HepG2 (cell line): ENCODE results near the gene PRSS36. TPM values are rescaled to one million over a fixed set of nuclear protein-coding genes. Genes with fewer than 3 reads are reported as not detected.
A peak's percentile ranks its signal among the peaks of the same experiment; 100 is the strongest.
"Not testable (repeated sequence)": the region's sequence is repeated elsewhere in the genome, so short reads cannot be mapped to it uniquely, and the experiment has no call there.

ENCODE experiments used
- ATAC-seq: fragments of 200-7000 bp; cut with Tn5 transposase; 3 replicates; pipeline ENCODE4 v1.9.1; 2020; ENCODE audit warnings: mild to moderate bottlenecking, moderate library complexity
- BruUV-seq: library from RNA; stranded (reverse); fragments of 400-500 nt; replicated peaks from 2 replicates; lab custom pipeline; 2021; lab: Mats Ljungman, UMichigan
- CTCF ChIA-PET: fragments of 300-600 bp; formaldehyde crosslinking; extraction: SDS; loops from one replicate; lab custom pipeline; 2021; ENCODE audit warnings: low total read pairs, inconsistent platforms, low intra/inter-chr PET ratio; lab: Yijun Ruan, JAX
- POLR2A ChIA-PET: fragments of 350-600 bp; sonication (Branson Sonifier 250); formaldehyde crosslinking; loops from one replicate; lab custom pipeline; 2020; ENCODE audit warnings: antibody characterized with exemption, inconsistent platforms; lab: Yijun Ruan, JAX
- DNase-seq: peaks from one replicate; pipeline ENCODE4 v3.0.0-alpha.2; 2015; ENCODE audit warnings: low spot score
- FAIRE-seq: peaks from 3 replicates; lab custom pipeline; 2011; peaks lifted over from hg19 to GRCh38; lab: Jason Lieb, UNC
- H2AFZ ChIP-seq: one replicate; pipeline ENCODE4 v1.6.1; 2011; ENCODE audit warnings: low read length, inconsistent platforms
- H3K27ac ChIP-seq: fragments of 300-600 bp; 3 replicates; pipeline ENCODE4 v1.8.0; 2011; ENCODE audit warnings: mixed run types, mild to moderate bottlenecking, mixed read lengths, low read length, inconsistent platforms; ENCODE audit not compliant: insufficient read depth; ENCODE audit errors: extremely low read length
- H3K27me3 ChIP-seq, 2 experiments: fragments of 200-600 bp in 1 of 2; 2 replicates in 1 of 2; 3 replicates in 1 of 2; pipeline versions ENCODE4 v1.6.0 to v1.8.0; 2011; ENCODE audit warnings: low read length in 2 of 2, mild to moderate bottlenecking in 2 of 2, moderate library complexity in 2 of 2, inconsistent platforms in 1 of 2; ENCODE audit not compliant: insufficient read depth in 2 of 2, control insufficient read depth in 1 of 2
- H3K36me3 ChIP-seq, 2 experiments: fragments of 200-600 bp in 1 of 2; replicated peaks in 1 of 2; 2 replicates in 1 of 2; 3 replicates in 1 of 2; pipeline versions ENCODE4 v1.5.1 to v1.8.0; 2011; ENCODE audit warnings: low read length in 2 of 2, inconsistent platforms in 1 of 2; ENCODE audit not compliant: insufficient read depth in 2 of 2, control insufficient read depth in 1 of 2
- H3K4me1 ChIP-seq: 2 replicates; pipeline ENCODE4 v1.5.1; 2012; ENCODE audit warnings: low read length, inconsistent platforms; ENCODE audit not compliant: insufficient read depth
- H3K4me2 ChIP-seq: 2 replicates; pipeline ENCODE4 v1.6.0; 2011; ENCODE audit warnings: low read depth, low read length, inconsistent platforms
- H3K4me3 ChIP-seq, 3 experiments: fragments of 200-600 bp in 1 of 3; sonication (generic), shearing (Covaris generic) in 1 of 3; replicated peaks in 1 of 3; 2 replicates each; pipeline ENCODE4 v1.5.1; 2011 to 2016; ENCODE audit warnings: low read length in 3 of 3, inconsistent platforms in 2 of 3, low read depth in 2 of 3, mild to moderate bottlenecking in 2 of 3, control low read depth in 1 of 3, mixed read lengths in 1 of 3; ENCODE audit not compliant: insufficient read depth in 1 of 3
- H3K79me2 ChIP-seq: one replicate; pipeline ENCODE4 v1.6.1; 2011; ENCODE audit warnings: low read length, inconsistent platforms; ENCODE audit not compliant: insufficient read depth
- H3K9ac ChIP-seq: 2 replicates; pipeline ENCODE4 v1.6.0; 2011; ENCODE audit warnings: mild to moderate bottlenecking, low read depth, low read length, inconsistent platforms; ENCODE audit not compliant: insufficient read depth
- H3K9me3 ChIP-seq: 2 replicates; pipeline ENCODE4 v1.5.1; 2012; ENCODE audit warnings: mild to moderate bottlenecking, low read length
- H4K20me1 ChIP-seq: 2 replicates; pipeline ENCODE4 v1.6.0; 2011; ENCODE audit warnings: inconsistent platforms, mild to moderate bottlenecking, low read length, moderate library complexity; ENCODE audit not compliant: insufficient read depth
- CHD4 ChIP-seq: fragments of 200-600 bp; sonication (generic); IDR thresholded peaks from 2 replicates; pipeline ENCODE4 v1.7.0; 2017; ENCODE audit warnings: mild to moderate bottlenecking, low read length, borderline replicate concordance
- NFATC3 ChIP-seq: sonication (generic); formaldehyde crosslinking; IDR thresholded peaks from 2 replicates; pipeline ENCODE4 v1.5.1; 2020; ENCODE audit warnings: mild to moderate bottlenecking, missing genetic modification reagents
- PAWR ChIP-seq: sonication (generic); formaldehyde crosslinking; IDR thresholded peaks from 2 replicates; pipeline ENCODE4 v1.4.0; 2020; ENCODE audit warnings: missing genetic modification reagents, mild to moderate bottlenecking, borderline replicate concordance
- SPEN ChIP-seq: sonication (generic); formaldehyde crosslinking; IDR thresholded peaks from 2 replicates; pipeline ENCODE4 v1.5.1; 2020; ENCODE audit warnings: low read depth, mild to moderate bottlenecking, missing genetic modification reagents
- ZNF121 ChIP-seq: sonication (generic); formaldehyde crosslinking; IDR thresholded peaks from 2 replicates; pipeline ENCODE4 v1.5.0; 2020; ENCODE audit warnings: mild to moderate bottlenecking, missing genetic modification reagents
- ZNF136 ChIP-seq: sonication (generic); formaldehyde crosslinking; IDR thresholded peaks from 2 replicates; pipeline ENCODE4 v1.8.1; 2022; ENCODE audit warnings: low read depth, mild to moderate bottlenecking, moderate library complexity, missing genetic modification reagents
- ZNF44 ChIP-seq: sonication (generic); formaldehyde crosslinking; IDR thresholded peaks from 2 replicates; pipeline ENCODE4 v1.5.1; 2020; ENCODE audit warnings: mild to moderate bottlenecking, missing genetic modification reagents
- ZNF460 ChIP-seq: sonication (generic); formaldehyde crosslinking; IDR thresholded peaks from 2 replicates; pipeline ENCODE4 v1.5.1; 2020; ENCODE audit warnings: missing genetic modification reagents, mild to moderate bottlenecking, borderline replicate concordance
- ZNF501 ChIP-seq: sonication (generic); formaldehyde crosslinking; IDR thresholded peaks from 2 replicates; pipeline ENCODE4 v1.5.1; 2020; ENCODE audit warnings: mild to moderate bottlenecking, moderate library complexity, missing genetic modification reagents
- ZNF616 ChIP-seq: sonication (generic); formaldehyde crosslinking; IDR thresholded peaks from 2 replicates; pipeline ENCODE4 v1.5.0; 2020; ENCODE audit warnings: low read depth, mild to moderate bottlenecking, missing genetic modification reagents
- ZNF816 ChIP-seq: sonication (generic); formaldehyde crosslinking; IDR thresholded peaks from 2 replicates; pipeline ENCODE4 v1.8.0; 2022; ENCODE audit warnings: missing genetic modification reagents, mild to moderate bottlenecking, borderline replicate concordance
- WGBS: methylation state at CpG from one replicate; pipeline ENCODE4 v1.1.6; 2017; ENCODE audit warnings: low lambda C conversion rate; 5-methylcytosine and 5-hydroxymethylcytosine counted together
- in situ Hi-C: cut with HindIII; loops from 2 replicates; pipeline ENCODE4 v1.10.0; 2017; ENCODE audit warnings: low pct_unique_long_range_greater_than_20kb; ENCODE audit not compliant: extremely low pct_ligation_motif_present
- intact Hi-C: fragments of 100-400 bp; cut with micrococcal nuclease; formaldehyde crosslinking; loops from one replicate; pipeline ENCODE4 v1.10.0; 2022; ENCODE audit not compliant: unreplicated experiment
- polyA plus RNA-seq, 8 experiments: library from polyadenylated mRNA; depleted of rRNA in 3 of 8; stranded (reverse) in 7 of 8; unstranded in 1 of 8; fragments of >200 nt; fragmentation: Illumina TruSeq in 4 of 8; extraction: Trizol in 4 of 8; gene quantifications; 2 replicates each; pipeline versions ENCODE4 v1.2.1 to v1.2.3, GENCODE V29; 2011 to 2016; ENCODE audit warnings: low read depth in 4 of 8, missing spikeins in 1 of 8, mixed read lengths in 1 of 8; ENCODE audit not compliant: insufficient read depth in 1 of 8
- total RNA-seq, 5 experiments: library from RNA; depleted of rRNA; stranded (reverse); fragments of >200 nt; fragmentation: Illumina TruSeq; extraction: Trizol; gene quantifications; 2 replicates each; pipeline ENCODE4 v1.2.3, GENCODE V29; 2016; ENCODE audit warnings: low read depth in 1 of 5
- TF ChIP-seq, protein P1 (sequence below): sonication (generic); formaldehyde crosslinking; IDR thresholded peaks from 2 replicates; pipeline ENCODE4 v1.4.0; 2020; ENCODE audit warnings: missing genetic modification reagents, borderline replicate concordance
- TF ChIP-seq, protein P2 (sequence below): sonication (generic); formaldehyde crosslinking; IDR thresholded peaks from 2 replicates; pipeline ENCODE4 v1.5.0; 2020; ENCODE audit warnings: missing genetic modification reagents, mild to moderate bottlenecking, borderline replicate concordance
- TF ChIP-seq, protein P3 (sequence below): sonication (generic); formaldehyde crosslinking; IDR thresholded peaks from 2 replicates; pipeline ENCODE4 v1.5.1; 2020; ENCODE audit warnings: mild to moderate bottlenecking, moderate library complexity, missing genetic modification reagents

The PRSS36 gene
- total and polyA plus RNA-seq, 2 of the 13 experiments (the other 11 are each of a cell fraction or from before 2014, with no cell fraction given): 1.5 to 2.1 TPM

DNA sequence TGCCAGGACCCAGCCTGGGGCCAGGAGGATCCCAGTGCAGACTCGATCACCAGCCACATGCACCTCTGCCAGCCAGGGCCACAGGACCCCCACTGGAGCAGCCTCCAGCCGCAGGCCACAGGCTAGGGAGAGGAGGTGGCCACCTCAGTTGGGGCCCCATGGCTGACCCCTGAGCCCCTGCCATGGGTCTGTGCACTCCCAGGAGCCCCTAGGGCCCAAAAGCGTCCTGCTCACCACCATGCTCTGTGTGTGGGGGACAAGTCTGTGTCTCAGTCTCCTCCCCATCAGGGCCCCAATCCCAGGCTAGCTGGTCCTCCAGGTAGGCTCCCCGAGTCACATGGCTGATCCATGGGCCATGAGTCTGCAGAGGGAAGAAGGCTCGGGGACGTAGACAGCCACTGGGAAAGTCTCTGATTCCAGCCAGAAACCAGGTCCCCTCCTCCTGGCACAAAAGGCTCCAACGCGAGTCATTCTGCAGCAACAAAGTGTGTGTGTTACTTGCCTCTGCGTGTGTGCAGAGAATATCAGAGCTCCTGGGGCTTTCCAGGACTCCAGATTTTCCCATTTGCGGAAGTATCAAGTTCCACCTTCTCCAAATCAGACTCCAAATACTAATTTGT, 8.3 kb downstream of the PRSS36 start (continued):
- TF ChIP-seq, protein P1, sequence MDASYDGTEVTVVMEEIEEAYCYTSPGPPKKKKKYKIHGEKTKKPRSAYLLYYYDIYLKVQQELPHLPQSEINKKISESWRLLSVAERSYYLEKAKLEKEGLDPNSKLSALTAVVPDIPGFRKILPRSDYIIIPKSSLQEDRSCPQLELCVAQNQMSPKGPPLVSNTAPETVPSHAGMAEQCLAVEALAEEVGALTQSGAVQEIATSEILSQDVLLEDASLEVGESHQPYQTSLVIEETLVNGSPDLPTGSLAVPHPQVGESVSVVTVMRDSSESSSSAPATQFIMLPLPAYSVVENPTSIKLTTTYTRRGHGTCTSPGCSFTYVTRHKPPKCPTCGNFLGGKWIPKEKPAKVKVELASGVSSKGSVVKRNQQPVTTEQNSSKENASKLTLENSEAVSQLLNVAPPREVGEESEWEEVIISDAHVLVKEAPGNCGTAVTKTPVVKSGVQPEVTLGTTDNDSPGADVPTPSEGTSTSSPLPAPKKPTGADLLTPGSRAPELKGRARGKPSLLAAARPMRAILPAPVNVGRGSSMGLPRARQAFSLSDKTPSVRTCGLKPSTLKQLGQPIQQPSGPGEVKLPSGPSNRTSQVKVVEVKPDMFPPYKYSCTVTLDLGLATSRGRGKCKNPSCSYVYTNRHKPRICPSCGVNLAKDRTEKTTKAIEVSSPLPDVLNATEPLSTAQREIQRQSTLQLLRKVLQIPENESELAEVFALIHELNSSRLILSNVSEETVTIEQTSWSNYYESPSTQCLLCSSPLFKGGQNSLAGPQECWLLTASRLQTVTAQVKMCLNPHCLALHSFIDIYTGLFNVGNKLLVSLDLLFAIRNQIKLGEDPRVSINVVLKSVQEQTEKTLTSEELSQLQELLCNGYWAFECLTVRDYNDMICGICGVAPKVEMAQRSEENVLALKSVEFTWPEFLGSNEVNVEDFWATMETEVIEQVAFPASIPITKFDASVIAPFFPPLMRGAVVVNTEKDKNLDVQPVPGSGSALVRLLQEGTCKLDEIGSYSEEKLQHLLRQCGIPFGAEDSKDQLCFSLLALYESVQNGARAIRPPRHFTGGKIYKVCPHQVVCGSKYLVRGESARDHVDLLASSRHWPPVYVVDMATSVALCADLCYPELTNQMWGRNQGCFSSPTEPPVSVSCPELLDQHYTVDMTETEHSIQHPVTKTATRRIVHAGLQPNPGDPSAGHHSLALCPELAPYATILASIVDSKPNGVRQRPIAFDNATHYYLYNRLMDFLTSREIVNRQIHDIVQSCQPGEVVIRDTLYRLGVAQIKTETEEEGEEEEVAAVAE: peak; percentile 48; the same call in 1 of the 2 replicates
- TF ChIP-seq, all 625 proteins: peak for 69

DNA sequence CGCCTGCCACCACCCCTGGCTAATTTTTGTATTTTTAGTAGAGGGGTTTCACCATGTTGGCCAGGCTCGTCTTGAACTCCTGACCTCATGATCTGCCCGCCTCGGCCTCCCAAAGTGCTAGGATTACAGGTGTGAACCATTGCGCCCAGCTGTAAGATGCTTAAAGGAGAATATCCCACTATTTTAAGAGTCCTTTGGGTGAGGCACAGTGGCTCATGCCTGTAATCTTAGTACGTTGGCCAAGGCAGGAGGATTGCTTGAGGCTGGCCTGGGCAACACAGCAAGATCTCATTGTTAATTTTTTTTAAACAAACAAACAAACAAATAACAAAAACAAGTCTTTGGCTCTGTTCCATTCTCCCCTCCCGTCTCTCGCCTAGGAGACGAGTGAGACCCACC, 8.8 kb downstream of the PRSS36 start:
- H3K79me2 ChIP-seq, H3K36me3 ChIP-seq, BruUV-seq, CTCF ChIA-PET, H3K27me3 ChIP-seq, FAIRE-seq, H3K9me3 ChIP-seq, H2AFZ ChIP-seq, ATAC-seq, H4K20me1 ChIP-seq, DNase-seq, in situ Hi-C loops: not testable (repeated sequence)
- Histone ChIP-seq H3K4me1 (peaks cover 70% of the 10 kb centered on the region), H3K27ac (peak overlapping the region; percentile 80), H3K4me3 (peak overlapping the region; percentile 28 to 77 (median 64)), H3K9ac (peak overlapping the region; percentile 67), H3K4me2 (peak overlapping the region; percentile 91)
- intact Hi-C loops: loop anchor here (5.0 to 10.0 kb wide), 2 partner anchors 144 to 186 kb away; partner anchors contain the start of gene SETD1A
- POLR2A ChIA-PET: interaction anchor here (0.7 to 11.4 kb wide), 17 partner anchors 9 to 572 kb away, joined by 3 to 275 read pairs (median 5); partner anchors contain the start of genes FUS, KAT8, PRSS36 and VKORC1
- WGBS: 17% methylated on average over 9 of the region's 9 CpGs
- TF ChIP-seq ZNF136 (CRISPR knock-in tag) (peak; percentile 67; the same call in 1 of the 2 replicates), ZNF501 (CRISPR knock-in tag) (0 out of 2 replicates have a peak, but pooled peaks have one; percentile 11), ZNF121 (CRISPR knock-in tag) (peak; percentile 89), NFATC3 (CRISPR knock-in tag) (peak; percentile 60; the same call in 1 of the 2 replicates), ZNF460 (CRISPR knock-in tag) (0 out of 2 replicates have a peak, but pooled peaks have one; percentile 1), ZNF616 (CRISPR knock-in tag) (0 out of 2 replicates have a peak, but pooled peaks have one; percentile 6), PAWR (0 out of 2 replicates have a peak, but pooled peaks have one; percentile 28), CHD4 (0 out of 2 replicates have a peak, but pooled peaks have one; percentile 7), ZNF816 (0 out of 2 replicates have a peak, but pooled peaks have one; percentile 55), ZNF44 (CRISPR knock-in tag) (peak; percentile 40; the same call in 1 of the 2 replicates), SPEN (CRISPR knock-in tag) (0 out of 2 replicates have a peak, but pooled peaks have one; percentile 4)
- TF ChIP-seq, protein P2, sequence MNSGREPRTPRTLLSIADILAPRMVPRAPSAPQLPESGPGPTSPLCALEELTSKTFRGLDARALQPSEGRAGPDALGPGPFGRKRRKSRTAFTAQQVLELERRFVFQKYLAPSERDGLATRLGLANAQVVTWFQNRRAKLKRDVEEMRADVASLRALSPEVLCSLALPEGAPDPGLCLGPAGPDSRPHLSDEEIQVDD: peak; percentile 17; the same call in 1 of the 2 replicates
- TF ChIP-seq, protein P3, sequence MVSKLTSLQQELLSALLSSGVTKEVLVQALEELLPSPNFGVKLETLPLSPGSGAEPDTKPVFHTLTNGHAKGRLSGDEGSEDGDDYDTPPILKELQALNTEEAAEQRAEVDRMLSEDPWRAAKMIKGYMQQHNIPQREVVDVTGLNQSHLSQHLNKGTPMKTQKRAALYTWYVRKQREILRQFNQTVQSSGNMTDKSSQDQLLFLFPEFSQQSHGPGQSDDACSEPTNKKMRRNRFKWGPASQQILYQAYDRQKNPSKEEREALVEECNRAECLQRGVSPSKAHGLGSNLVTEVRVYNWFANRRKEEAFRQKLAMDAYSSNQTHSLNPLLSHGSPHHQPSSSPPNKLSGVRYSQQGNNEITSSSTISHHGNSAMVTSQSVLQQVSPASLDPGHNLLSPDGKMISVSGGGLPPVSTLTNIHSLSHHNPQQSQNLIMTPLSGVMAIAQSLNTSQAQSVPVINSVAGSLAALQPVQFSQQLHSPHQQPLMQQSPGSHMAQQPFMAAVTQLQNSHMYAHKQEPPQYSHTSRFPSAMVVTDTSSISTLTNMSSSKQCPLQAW (CRISPR knock-in tag): 0 out of 2 replicates have a peak, but pooled peaks have one; percentile 4
